Liver (tissue), 9 donors: ENCODE measurements around the gene COL6A6. TPM values are rescaled to one million over a fixed set of nuclear protein-coding genes. Genes with fewer than 3 reads are reported as not detected.

Experiments used
- DNase-seq: peaks from one replicate; pipeline ENCODE4 v3.0.0-alpha.2; 2017; ENCODE audit warnings: low spot score
- H3K27ac ChIP-seq, 2 donors: one replicate each; pipeline ENCODE4 v1.7.0; 2013; ENCODE audit warnings: inconsistent platforms in 2 of 2, low read length in 2 of 2, control low read depth in 1 of 2, low read depth in 1 of 2, mild to moderate bottlenecking in 1 of 2
- H3K27me3 ChIP-seq, 4 donors: one replicate each; pipeline versions ENCODE4 v1.6.1 to v1.7.0; 2013; ENCODE audit warnings: low read length in 3 of 4, inconsistent platforms in 1 of 4, mild to moderate bottlenecking in 1 of 4, moderate library complexity in 1 of 4; ENCODE audit not compliant: control insufficient read depth in 4 of 4, insufficient read depth in 4 of 4
- H3K36me3 ChIP-seq, 4 donors: one replicate each; pipeline versions ENCODE4 v1.6.1 to v1.7.0; 2013; ENCODE audit warnings: low read length in 3 of 4, mild to moderate bottlenecking in 3 of 4, low read depth in 1 of 4, moderate library complexity in 1 of 4; ENCODE audit not compliant: control insufficient read depth in 4 of 4, insufficient read depth in 3 of 4
- H3K4me1 ChIP-seq, 4 donors: one replicate each; pipeline versions ENCODE4 v1.6.1 to v1.7.0; 2013; ENCODE audit warnings: low read length in 3 of 4, mild to moderate bottlenecking in 3 of 4, moderate library complexity in 1 of 4; ENCODE audit not compliant: control insufficient read depth in 4 of 4, insufficient read depth in 4 of 4
- H3K4me3 ChIP-seq, 3 donors: one replicate each; pipeline versions ENCODE4 v1.6.1 to v1.7.0; 2013; ENCODE audit warnings: low read length in 3 of 3, control low read depth in 1 of 3, low read depth in 1 of 3, mild to moderate bottlenecking in 1 of 3
- H3K9ac ChIP-seq, 2 donors: one replicate each; pipeline ENCODE4 v1.7.0; 2013; ENCODE audit warnings: low read length in 2 of 2, mild to moderate bottlenecking in 2 of 2, moderate library complexity in 2 of 2, control low read depth in 1 of 2, low read depth in 1 of 2
- H3K9me3 ChIP-seq, 4 donors: one replicate each; pipeline versions ENCODE4 v1.6.1 to v1.7.0; 2013; ENCODE audit warnings: low read length in 3 of 4; ENCODE audit not compliant: control insufficient read depth in 4 of 4
- CTCF ChIP-seq: fragments of 150-350 bp; IDR thresholded peaks from 2 replicates; pipeline ENCODE4 v1.5.1; 2017; ENCODE audit warnings: improper control_type of control experiment, low read depth, low read length; ENCODE audit not compliant: missing input control
- EGR1 ChIP-seq, 2 donors: IDR thresholded peaks; 2 replicates each; pipeline ENCODE4 v1.6.1; 2016 to 2018; ENCODE audit warnings: antibody characterized with exemption in 2 of 2, low read depth in 2 of 2
- FOXA1 ChIP-seq: IDR thresholded peaks from 2 replicates; pipeline ENCODE4 v1.6.1; 2016; ENCODE audit warnings: antibody characterized with exemption
- FOXA2 ChIP-seq: IDR thresholded peaks from 2 replicates; pipeline ENCODE4 v1.6.1; 2016; ENCODE audit warnings: antibody characterized with exemption
- GABPA ChIP-seq, 2 donors: IDR thresholded peaks in 1 of 2; conservative IDR thresholded peaks in 1 of 2; 2 replicates each; pipeline ENCODE4 v1.6.1; 2016; ENCODE audit warnings: antibody characterized with exemption in 2 of 2, mild to moderate bottlenecking in 1 of 2, moderate library complexity in 1 of 2
- HNF4A ChIP-seq, 2 donors: conservative IDR thresholded peaks; 2 replicates each; pipeline ENCODE4 v1.6.1; 2016; ENCODE audit warnings: antibody characterized with exemption in 2 of 2, mild to moderate bottlenecking in 2 of 2
- HNF4G ChIP-seq: IDR thresholded peaks from 2 replicates; pipeline ENCODE4 v1.6.1; 2016; ENCODE audit warnings: antibody characterized with exemption
- JUND ChIP-seq, 2 donors: IDR thresholded peaks; 2 replicates each; pipeline ENCODE4 v1.6.1; 2016; ENCODE audit warnings: antibody characterized with exemption in 2 of 2
- MAX ChIP-seq: IDR thresholded peaks from 2 replicates; pipeline ENCODE4 v1.6.1; 2016; ENCODE audit warnings: antibody characterized with exemption
- NR2F2 ChIP-seq: IDR thresholded peaks from 2 replicates; pipeline ENCODE4 v1.6.1; 2016; ENCODE audit warnings: antibody characterized with exemption
- RAD21 ChIP-seq, 2 donors: IDR thresholded peaks; 2 replicates each; pipeline ENCODE4 v1.6.1; 2016; ENCODE audit warnings: antibody characterized with exemption in 2 of 2, mild to moderate bottlenecking in 2 of 2
- RXRA ChIP-seq, 2 donors: IDR thresholded peaks; 2 replicates each; pipeline ENCODE4 v1.6.1; 2017 to 2018; ENCODE audit warnings: antibody characterized with exemption in 2 of 2, mild to moderate bottlenecking in 1 of 2
- SP1 ChIP-seq: IDR thresholded peaks from 2 replicates; pipeline ENCODE4 v1.6.1; 2018; ENCODE audit warnings: antibody characterized with exemption, mild to moderate bottlenecking
- TAF1 ChIP-seq: conservative IDR thresholded peaks from 2 replicates; pipeline ENCODE4 v1.6.1; 2016; ENCODE audit warnings: antibody characterized with exemption, mild to moderate bottlenecking
- YY1 ChIP-seq: IDR thresholded peaks from 2 replicates; pipeline ENCODE4 v1.6.1; 2016; ENCODE audit warnings: antibody characterized with exemption, mild to moderate bottlenecking
- ZBTB33 ChIP-seq: IDR thresholded peaks from 2 replicates; pipeline ENCODE4 v1.6.1; 2016; ENCODE audit warnings: antibody characterized with exemption
- whole genome bisulfite sequencing: extraction: QIAGEN DNeasy Blood & Tissue Kit; methylation state at CpG from one replicate; pipeline ENCODE4 v1.1.7; 2013; 5-methylcytosine and 5-hydroxymethylcytosine counted together
- polyA plus RNA-seq, 2 donors: library from polyadenylated mRNA; stranded (reverse) in 1 of 2; unstranded in 1 of 2; fragments of 200-250 nt in 1 of 2; fragments of >200 nt in 1 of 2; fragmentation: Nextera tagmentation in 1 of 2; extraction: Ambion mirVana in 1 of 2; gene quantifications; one replicate each; pipeline versions ENCODE4 v1.2.1 to v1.2.3, GENCODE V29; 2013 to 2015
- total RNA-seq, 2 donors: library from RNA; depleted of rRNA; stranded (reverse); fragments of >200 nt; gene quantifications; one replicate each; pipeline ENCODE4 v1.2.3, GENCODE V29; 2014
- TF ChIP-seq, protein P1 (sequence below): IDR thresholded peaks from 2 replicates; pipeline ENCODE4 v1.6.1; 2016; ENCODE audit warnings: antibody characterized with exemption
- TF ChIP-seq, protein P2 (sequence below): IDR thresholded peaks from 2 replicates; pipeline ENCODE4 v1.6.1; 2016; ENCODE audit warnings: antibody characterized with exemption, mild to moderate bottlenecking
- donor health status: healthy.
- donor health status: healthy.
- donor health status: healthy.
- donor health status: healthy.
- donor health status: healthy.

The COL6A6 gene
- total and polyA plus RNA-seq, 4 donors, result 0.26 to 0.92 (median 0.43) TPM

- Histone ChIP-seq H3K4me3 (no peak overlapping the region), H3K27ac (no peak overlapping the region), H3K27me3 (no peaks in the 10 kb centered on the region), H3K9me3 (peaks cover 0 to 3% (median 0%) of the 10 kb centered on the region in 4 donors), H3K36me3 (no peaks in the 10 kb centered on the region), H3K9ac (no peak overlapping the region), H3K4me1 (no peaks in the 10 kb centered on the region)
- WGBS, result 57% methylated on average over 5 of the region's 5 CpGs
- TF ChIP-seq, protein P1, sequence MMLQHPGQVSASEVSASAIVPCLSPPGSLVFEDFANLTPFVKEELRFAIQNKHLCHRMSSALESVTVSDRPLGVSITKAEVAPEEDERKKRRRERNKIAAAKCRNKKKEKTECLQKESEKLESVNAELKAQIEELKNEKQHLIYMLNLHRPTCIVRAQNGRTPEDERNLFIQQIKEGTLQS, result no peak
- TF ChIP-seq RXRA (IDR thresholded peaks at IDR 0.05), result no peak
- TF ChIP-seq HNF4A (conservative IDR thresholded peaks at IDR 0.05), result no peak
- TF ChIP-seq NR2F2, result no peak
- TF ChIP-seq HNF4G, result no peak
- TF ChIP-seq JUND (IDR thresholded peaks at IDR 0.05), result no peak
- no peak for TF ChIP-seq YY1
- TF ChIP-seq, protein P2, sequence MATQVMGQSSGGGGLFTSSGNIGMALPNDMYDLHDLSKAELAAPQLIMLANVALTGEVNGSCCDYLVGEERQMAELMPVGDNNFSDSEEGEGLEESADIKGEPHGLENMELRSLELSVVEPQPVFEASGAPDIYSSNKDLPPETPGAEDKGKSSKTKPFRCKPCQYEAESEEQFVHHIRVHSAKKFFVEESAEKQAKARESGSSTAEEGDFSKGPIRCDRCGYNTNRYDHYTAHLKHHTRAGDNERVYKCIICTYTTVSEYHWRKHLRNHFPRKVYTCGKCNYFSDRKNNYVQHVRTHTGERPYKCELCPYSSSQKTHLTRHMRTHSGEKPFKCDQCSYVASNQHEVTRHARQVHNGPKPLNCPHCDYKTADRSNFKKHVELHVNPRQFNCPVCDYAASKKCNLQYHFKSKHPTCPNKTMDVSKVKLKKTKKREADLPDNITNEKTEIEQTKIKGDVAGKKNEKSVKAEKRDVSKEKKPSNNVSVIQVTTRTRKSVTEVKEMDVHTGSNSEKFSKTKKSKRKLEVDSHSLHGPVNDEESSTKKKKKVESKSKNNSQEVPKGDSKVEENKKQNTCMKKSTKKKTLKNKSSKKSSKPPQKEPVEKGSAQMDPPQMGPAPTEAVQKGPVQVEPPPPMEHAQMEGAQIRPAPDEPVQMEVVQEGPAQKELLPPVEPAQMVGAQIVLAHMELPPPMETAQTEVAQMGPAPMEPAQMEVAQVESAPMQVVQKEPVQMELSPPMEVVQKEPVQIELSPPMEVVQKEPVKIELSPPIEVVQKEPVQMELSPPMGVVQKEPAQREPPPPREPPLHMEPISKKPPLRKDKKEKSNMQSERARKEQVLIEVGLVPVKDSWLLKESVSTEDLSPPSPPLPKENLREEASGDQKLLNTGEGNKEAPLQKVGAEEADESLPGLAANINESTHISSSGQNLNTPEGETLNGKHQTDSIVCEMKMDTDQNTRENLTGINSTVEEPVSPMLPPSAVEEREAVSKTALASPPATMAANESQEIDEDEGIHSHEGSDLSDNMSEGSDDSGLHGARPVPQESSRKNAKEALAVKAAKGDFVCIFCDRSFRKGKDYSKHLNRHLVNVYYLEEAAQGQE, result no peak
- TF ChIP-seq SP1, result no peak
- TF ChIP-seq EGR1 (IDR thresholded peaks at IDR 0.05; ENCODE audit: low read depth in 2 of 2), result no peak
- DNase-seq, result no peak
These were observed 12.7 kb downstream of the COL6A6 start for GRCh38 chr3:130529486-130530215.

DNA sequence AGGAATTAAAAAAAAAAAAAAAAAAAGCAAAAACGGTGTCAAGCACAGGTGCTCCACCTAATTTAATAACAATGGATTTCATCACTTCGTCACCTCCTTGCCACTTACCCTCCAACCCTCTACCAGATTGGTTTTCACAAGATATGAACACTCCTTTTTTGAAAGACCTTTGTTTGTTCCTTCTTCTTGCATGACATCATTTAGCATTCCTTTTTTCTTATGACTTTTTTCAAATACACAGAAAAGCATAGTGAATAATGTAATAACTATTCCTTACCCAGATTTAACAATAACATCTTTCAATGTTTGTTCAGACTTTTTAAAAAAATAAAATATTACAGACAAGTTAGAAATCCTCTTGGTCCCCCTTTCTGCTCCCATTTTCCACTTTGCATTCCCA is 16.3 kb downstream of the COL6A6 start:
- Histone ChIP-seq H3K4me1 (no peaks in the 10 kb centered on the region), H3K4me3 (no peak overlapping the region), H3K9me3 (peaks cover 0 to 3% (median 0%) of the 10 kb centered on the region in 4 donors), H3K36me3 (no peaks in the 10 kb centered on the region), H3K27ac (no peak overlapping the region), H3K9ac (no peak overlapping the region), H3K27me3 (no peaks in the 10 kb centered on the region)
- 75% methylated on average over 2 of the region's 2 CpGs for WGBS
- DNase-seq, result no peak
- no peak for TF ChIP-seq MAX
- TF ChIP-seq SP1, result no peak
- no peak for TF ChIP-seq YY1
- TF ChIP-seq FOXA1, result no peak
- no peak for TF ChIP-seq RAD21 (IDR thresholded peaks at IDR 0.05)
- TF ChIP-seq TAF1, result no peak
- no peak for TF ChIP-seq HNF4G
- no peak for TF ChIP-seq EGR1 (IDR thresholded peaks at IDR 0.05; ENCODE audit: low read depth in 2 of 2)
- TF ChIP-seq JUND (IDR thresholded peaks at IDR 0.05), result no peak
- TF ChIP-seq, protein P1, result no peak
- TF ChIP-seq FOXA2, result no peak
- no peak for TF ChIP-seq RXRA (IDR thresholded peaks at IDR 0.05)
- TF ChIP-seq, protein P2, result no peak
- no peak for TF ChIP-seq ZBTB33
- TF ChIP-seq NR2F2, result no peak
- TF ChIP-seq GABPA (IDR thresholded peaks at IDR 0.05 in 1 of 2, conservative IDR thresholded peaks at IDR 0.05 in 1 of 2), result no peak
- no peak for TF ChIP-seq CTCF
- no peak for TF ChIP-seq HNF4A (conservative IDR thresholded peaks at IDR 0.05)
